Panc1 (cell line): ENCODE results near the gene PRKAG2.

Experiments
- POLR2AphosphoS5 ChIP-seq: IDR thresholded peaks from 2 replicates; pipeline ENCODE4 v1.6.1; 2012; ENCODE audit warnings: mild to moderate bottlenecking, low read depth, low read length, moderate library complexity
- SIN3A ChIP-seq: IDR thresholded peaks from 2 replicates; pipeline ENCODE4 v1.6.1; 2012; ENCODE audit warnings: low read depth, mild to moderate bottlenecking, low read length, moderate library complexity, borderline replicate concordance; ENCODE audit not compliant: insufficient read depth
- TCF7L2 ChIP-seq: IDR thresholded peaks from 2 replicates; pipeline ENCODE4 v1.6.1; 2011; ENCODE audit warnings: mild to moderate bottlenecking, low read depth, low read length, inconsistent platforms
- TF ChIP-seq, protein P1 (sequence below): fragments of 450-650 bp; IDR thresholded peaks from 2 replicates; pipeline ENCODE4 v1.5.1; 2017; ENCODE audit warnings: mild to moderate bottlenecking
- TF ChIP-seq, protein P2 (sequence below), 2 experiments: IDR thresholded peaks; 2 replicates each; pipeline ENCODE4 v1.6.1; 2011 to 2012; ENCODE audit warnings: low read depth in 2 of 2, control low read depth in 1 of 2, low read length in 1 of 2, mild to moderate bottlenecking in 1 of 2, moderate library complexity in 1 of 2; ENCODE audit not compliant: insufficient read depth in 1 of 2

DNA sequence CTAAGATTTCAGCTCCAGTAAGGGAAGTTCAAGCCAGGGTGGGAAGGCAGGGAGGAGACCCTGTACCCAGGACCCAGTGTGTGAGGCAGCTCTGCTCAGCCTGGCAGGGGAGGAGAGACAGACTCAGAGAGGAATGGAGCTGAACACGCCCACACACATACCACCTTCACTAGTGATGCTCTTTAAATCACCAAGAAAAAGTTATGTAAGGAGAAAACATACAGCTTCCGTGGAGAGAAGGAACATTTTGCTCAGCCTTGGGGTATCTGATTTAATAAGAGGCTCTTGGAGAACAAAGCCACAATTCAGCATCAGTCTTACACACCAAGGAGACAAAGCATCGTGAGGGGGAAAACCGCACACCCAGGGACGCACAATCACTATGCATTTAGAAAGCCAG, 62.9 kb downstream of the PRKAG2 start:
- TF ChIP-seq, protein P1, sequence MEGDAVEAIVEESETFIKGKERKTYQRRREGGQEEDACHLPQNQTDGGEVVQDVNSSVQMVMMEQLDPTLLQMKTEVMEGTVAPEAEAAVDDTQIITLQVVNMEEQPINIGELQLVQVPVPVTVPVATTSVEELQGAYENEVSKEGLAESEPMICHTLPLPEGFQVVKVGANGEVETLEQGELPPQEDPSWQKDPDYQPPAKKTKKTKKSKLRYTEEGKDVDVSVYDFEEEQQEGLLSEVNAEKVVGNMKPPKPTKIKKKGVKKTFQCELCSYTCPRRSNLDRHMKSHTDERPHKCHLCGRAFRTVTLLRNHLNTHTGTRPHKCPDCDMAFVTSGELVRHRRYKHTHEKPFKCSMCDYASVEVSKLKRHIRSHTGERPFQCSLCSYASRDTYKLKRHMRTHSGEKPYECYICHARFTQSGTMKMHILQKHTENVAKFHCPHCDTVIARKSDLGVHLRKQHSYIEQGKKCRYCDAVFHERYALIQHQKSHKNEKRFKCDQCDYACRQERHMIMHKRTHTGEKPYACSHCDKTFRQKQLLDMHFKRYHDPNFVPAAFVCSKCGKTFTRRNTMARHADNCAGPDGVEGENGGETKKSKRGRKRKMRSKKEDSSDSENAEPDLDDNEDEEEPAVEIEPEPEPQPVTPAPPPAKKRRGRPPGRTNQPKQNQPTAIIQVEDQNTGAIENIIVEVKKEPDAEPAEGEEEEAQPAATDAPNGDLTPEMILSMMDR: no peak
- no peak for TF ChIP-seq POLR2AphosphoS5
- TF ChIP-seq, protein P2, sequence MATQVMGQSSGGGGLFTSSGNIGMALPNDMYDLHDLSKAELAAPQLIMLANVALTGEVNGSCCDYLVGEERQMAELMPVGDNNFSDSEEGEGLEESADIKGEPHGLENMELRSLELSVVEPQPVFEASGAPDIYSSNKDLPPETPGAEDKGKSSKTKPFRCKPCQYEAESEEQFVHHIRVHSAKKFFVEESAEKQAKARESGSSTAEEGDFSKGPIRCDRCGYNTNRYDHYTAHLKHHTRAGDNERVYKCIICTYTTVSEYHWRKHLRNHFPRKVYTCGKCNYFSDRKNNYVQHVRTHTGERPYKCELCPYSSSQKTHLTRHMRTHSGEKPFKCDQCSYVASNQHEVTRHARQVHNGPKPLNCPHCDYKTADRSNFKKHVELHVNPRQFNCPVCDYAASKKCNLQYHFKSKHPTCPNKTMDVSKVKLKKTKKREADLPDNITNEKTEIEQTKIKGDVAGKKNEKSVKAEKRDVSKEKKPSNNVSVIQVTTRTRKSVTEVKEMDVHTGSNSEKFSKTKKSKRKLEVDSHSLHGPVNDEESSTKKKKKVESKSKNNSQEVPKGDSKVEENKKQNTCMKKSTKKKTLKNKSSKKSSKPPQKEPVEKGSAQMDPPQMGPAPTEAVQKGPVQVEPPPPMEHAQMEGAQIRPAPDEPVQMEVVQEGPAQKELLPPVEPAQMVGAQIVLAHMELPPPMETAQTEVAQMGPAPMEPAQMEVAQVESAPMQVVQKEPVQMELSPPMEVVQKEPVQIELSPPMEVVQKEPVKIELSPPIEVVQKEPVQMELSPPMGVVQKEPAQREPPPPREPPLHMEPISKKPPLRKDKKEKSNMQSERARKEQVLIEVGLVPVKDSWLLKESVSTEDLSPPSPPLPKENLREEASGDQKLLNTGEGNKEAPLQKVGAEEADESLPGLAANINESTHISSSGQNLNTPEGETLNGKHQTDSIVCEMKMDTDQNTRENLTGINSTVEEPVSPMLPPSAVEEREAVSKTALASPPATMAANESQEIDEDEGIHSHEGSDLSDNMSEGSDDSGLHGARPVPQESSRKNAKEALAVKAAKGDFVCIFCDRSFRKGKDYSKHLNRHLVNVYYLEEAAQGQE (IDR thresholded peaks at IDR 0.05; ENCODE audit: insufficient read depth in 1 of 2, low read depth in 2 of 2, low read length in 1 of 2): no peak
- TF ChIP-seq SIN3A: no peak
- TF ChIP-seq TCF7L2: no peak
